Endometrium (tissue), 2 donors: ENCODE data around the gene GAD1.

Experiments
- FAIRE-seq: peaks from 2 replicates; lab custom pipeline; 2012; peaks lifted over from hg19 to GRCh38; lab: Jason Lieb, UNC
- donor health status: control.
- donor health status: control.

GAD1 gene

GRCh38 chr2:170816504-170817092 lies at the start of gene GAD1:
GAD1 (plus strand) TSS chr2:170816887; CDS start chr2:170818592, 1,705 bp downstream.
- FAIRE-seq = no peak

DNA sequence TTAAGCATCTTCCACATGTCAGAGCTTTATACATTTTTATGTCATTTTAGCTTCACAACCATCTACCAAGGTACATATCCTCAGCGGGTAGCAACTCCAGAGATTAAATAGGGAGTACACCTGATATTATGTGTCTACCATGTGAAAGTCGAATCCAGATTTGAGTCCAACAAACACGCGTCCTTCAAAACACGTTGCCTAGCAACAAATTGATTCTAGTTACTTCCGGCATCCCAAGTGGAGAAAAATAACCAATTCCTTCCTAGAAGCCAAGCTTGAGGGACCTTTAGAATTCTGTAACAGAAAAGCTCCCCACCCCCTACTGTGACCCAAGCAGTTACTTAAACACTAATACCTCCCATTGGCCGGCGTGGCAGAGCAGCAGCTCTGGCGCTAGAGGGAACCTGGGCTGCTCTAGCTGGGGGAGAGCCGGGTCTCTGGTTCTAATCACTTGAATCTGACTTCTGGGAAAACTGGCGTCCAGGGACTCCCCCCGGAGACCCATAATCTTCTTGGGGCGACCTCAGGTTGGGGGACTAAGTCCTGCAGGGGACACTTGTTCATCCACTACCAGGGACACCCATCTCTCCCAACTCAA lies 46.6 kb upstream of the GAD1 start, which contains the start of gene ERICH2:
Gene ERICH2, plus strand, starts transcription at position 371 of the 598 bp plus-strand sequence. CDS start 304 bp downstream, outside the sequence.
- FAIRE-seq = no peak

DNA sequence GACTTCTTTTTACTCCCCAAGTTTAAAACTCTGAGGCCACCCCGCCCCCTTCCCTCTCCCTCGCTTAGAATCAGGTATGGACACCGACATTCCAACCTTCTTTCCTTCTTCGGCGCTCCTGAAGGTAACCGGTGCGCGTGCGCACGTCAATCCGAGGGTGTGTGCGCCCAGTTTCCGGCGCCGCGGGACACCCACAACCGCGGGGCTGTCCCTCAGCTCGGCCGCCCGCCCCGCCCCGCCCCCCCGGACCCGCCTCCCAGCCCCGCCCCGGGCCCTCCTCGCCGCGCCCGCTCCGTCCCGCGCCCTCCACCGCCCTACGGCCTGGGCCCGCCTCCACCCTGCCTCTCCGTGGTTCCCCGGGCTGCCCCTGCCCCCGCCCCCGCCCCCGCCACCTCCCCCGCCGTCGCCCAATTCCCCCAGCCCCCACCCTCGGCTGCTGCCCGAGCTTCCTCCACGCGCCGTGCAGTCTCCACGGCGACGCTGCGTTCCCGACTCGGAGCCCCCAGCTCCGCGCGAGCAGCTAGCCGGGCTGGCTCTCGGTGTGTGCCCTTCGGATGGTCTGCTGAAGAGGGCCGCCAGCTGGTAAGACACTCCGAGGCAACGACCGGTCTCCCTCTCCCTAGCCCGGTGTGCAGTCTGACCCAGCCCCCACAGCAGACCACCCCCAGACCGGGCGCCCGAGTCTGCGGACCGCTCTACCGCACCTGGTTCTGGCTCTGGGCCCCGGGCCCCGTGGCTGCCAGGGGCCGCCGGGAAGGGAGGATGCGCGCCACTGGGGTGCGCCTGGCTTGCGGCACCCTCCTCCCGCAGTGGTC lies 45.9 kb upstream of the GAD1 start:
- FAIRE-seq = no peak

DNA sequence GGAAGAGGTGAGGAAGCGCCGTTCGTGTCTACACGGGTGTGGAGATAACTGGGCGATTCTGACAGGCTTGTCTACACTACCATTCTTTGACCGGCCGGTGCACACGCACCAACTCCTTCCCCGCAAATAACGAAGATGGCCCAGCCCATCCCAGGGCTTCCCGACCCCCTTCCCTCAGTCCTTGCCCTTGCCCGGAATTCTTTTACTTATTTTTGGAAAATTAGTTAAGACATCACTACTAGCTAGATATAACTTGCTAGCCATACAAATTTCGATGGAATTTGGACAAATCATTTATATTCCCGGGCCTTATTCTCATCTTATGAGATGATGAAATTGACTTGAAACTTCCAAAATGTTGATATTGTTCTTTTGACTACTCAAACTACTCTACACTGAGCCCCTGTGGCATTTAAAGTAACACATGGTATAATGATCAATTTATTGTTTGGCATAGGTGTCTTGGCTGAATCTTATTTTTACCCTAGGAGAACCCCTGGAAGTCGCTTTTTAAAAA lies 45.2 kb upstream of the GAD1 start:
- FAIRE-seq = no peak

- FAIRE-seq = no peak
Measured at GRCh38 chr2:170772295-170772694, 44.4 kb upstream of the GAD1 start.

GRCh38 chr2:170774074-170774473 lies 42.6 kb upstream of the GAD1 start:
- no peak for FAIRE-seq

GRCh38 chr2:170778900-170779299 lies 37.8 kb upstream of the GAD1 start:
- FAIRE-seq = no peak

DNA sequence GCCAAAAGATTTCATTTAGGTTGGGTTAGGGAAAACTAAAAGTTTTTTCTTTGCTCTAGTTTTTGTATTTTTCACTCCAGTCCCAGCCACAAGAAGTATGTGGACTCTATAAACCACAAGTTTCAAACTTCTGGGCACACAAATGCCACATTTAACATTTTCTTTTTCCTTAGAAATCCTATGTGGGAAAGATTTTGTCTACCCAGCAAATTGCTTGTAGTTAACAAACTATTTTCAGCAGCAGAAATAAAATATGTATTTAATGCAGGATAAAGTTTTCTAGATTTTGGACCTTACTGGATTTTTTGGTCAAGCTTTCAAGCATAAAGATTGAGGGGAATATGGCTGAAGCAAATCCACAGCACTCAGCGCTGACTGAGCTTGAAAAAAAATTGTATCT lies 37.4 kb upstream of the GAD1 start:
- FAIRE-seq = no peak

- no peak for FAIRE-seq
Measured at GRCh38 chr2:170782673-170783072, 34.0 kb upstream of the GAD1 start.

DNA sequence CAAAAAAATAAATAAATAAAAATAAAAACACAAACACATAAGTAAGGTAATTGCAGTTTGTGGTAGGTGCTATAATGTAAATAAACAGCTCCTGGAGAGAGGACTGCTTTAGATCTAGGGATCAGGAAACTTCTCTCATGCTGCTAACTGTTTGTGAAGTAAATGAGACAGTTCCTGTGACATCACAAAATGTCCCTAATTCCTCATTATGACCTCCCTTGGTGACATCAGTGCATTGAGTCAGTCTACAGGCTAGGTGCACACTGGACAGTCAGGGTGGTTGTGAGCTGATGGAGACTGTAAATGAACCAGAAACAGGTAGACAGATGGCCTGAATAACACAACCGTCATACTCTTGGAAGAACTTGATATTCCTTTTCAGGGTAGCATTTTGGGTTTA lies 33.1 kb upstream of the GAD1 start:
- FAIRE-seq = no peak

- no peak for FAIRE-seq
Measured at GRCh38 chr2:170798996-170799395, 17.7 kb upstream of the GAD1 start.

GRCh38 chr2:170806548-170806947 lies 10.1 kb upstream of the GAD1 start:
- no peak for FAIRE-seq

- peak; percentile 87 for FAIRE-seq
Measured at GRCh38 chr2:170812710-170813600, 3.7 kb upstream of the GAD1 start.

GRCh38 chr2:170813611-170814532 lies 2.8 kb upstream of the GAD1 start:
- FAIRE-seq = no peak

- FAIRE-seq = no peak
Measured at GRCh38 chr2:170814533-170815230, 2.0 kb upstream of the GAD1 start.

DNA sequence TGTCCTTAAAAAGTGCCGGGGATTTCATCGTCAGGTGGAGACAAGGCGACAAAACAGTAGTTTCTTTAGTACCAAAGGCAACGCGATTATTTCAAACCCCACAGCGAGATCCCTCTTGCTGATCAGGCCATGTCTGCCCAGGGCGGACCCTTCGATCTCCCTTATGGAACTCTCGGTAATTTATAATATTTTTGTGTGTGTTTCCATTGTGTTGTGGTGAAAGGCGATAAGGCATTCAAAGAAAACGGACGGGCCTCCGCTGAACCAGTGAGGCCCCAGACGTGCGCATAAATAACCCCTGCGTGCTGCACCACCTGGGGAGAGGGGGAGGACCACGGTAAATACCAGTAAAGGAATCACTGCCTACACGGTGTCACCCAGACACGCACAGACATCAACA lies 1.4 kb upstream of the GAD1 start:
- no peak for FAIRE-seq

- no peak for FAIRE-seq
Measured at GRCh38 chr2:170815746-170816503, 762 bp upstream of the GAD1 start.

GRCh38 chr2:170817093-170818035 lies 677 bp downstream of the GAD1 start:
- no peak for FAIRE-seq
